Measurements from ENCODE around the gene SIAH1.

- TF ChIP-seq POLR2A (IDR thresholded peaks at IDR 0.05): no peak
- TF ChIP-seq POLR2AphosphoS5 (IDR thresholded peaks at IDR 0.05): no peak
Observed at GRCh38 chr16:48350736-48351135, 34.5 kb downstream of the SIAH1 start.

Measured in prostate gland (tissue), 1 donor.